Liver (tissue), 9 donors: ENCODE results near the gene SCLY. TPM values are rescaled to one million over a fixed set of nuclear protein-coding genes. Genes with fewer than 3 reads are reported as not detected.

ENCODE experiments used
- DNase-seq: peaks from one replicate; pipeline ENCODE4 v3.0.0-alpha.2; 2017; ENCODE audit warnings: low spot score
- H3K27ac ChIP-seq, 2 donors: one replicate each; pipeline ENCODE4 v1.7.0; 2013; ENCODE audit warnings: inconsistent platforms in 2 of 2, low read length in 2 of 2, control low read depth in 1 of 2, low read depth in 1 of 2, mild to moderate bottlenecking in 1 of 2
- H3K27me3 ChIP-seq, 4 donors: one replicate each; pipeline versions ENCODE4 v1.6.1 to v1.7.0; 2013; ENCODE audit warnings: low read length in 3 of 4, inconsistent platforms in 1 of 4, mild to moderate bottlenecking in 1 of 4, moderate library complexity in 1 of 4; ENCODE audit not compliant: control insufficient read depth in 4 of 4, insufficient read depth in 4 of 4
- H3K36me3 ChIP-seq, 4 donors: one replicate each; pipeline versions ENCODE4 v1.6.1 to v1.7.0; 2013; ENCODE audit warnings: low read length in 3 of 4, mild to moderate bottlenecking in 3 of 4, low read depth in 1 of 4, moderate library complexity in 1 of 4; ENCODE audit not compliant: control insufficient read depth in 4 of 4, insufficient read depth in 3 of 4
- H3K4me1 ChIP-seq, 4 donors: one replicate each; pipeline versions ENCODE4 v1.6.1 to v1.7.0; 2013; ENCODE audit warnings: low read length in 3 of 4, mild to moderate bottlenecking in 3 of 4, moderate library complexity in 1 of 4; ENCODE audit not compliant: control insufficient read depth in 4 of 4, insufficient read depth in 4 of 4
- H3K4me3 ChIP-seq, 3 donors: one replicate each; pipeline versions ENCODE4 v1.6.1 to v1.7.0; 2013; ENCODE audit warnings: low read length in 3 of 3, control low read depth in 1 of 3, low read depth in 1 of 3, mild to moderate bottlenecking in 1 of 3
- H3K9ac ChIP-seq, 2 donors: one replicate each; pipeline ENCODE4 v1.7.0; 2013; ENCODE audit warnings: low read length in 2 of 2, mild to moderate bottlenecking in 2 of 2, moderate library complexity in 2 of 2, control low read depth in 1 of 2, low read depth in 1 of 2
- H3K9me3 ChIP-seq, 4 donors: one replicate each; pipeline versions ENCODE4 v1.6.1 to v1.7.0; 2013; ENCODE audit warnings: low read length in 3 of 4; ENCODE audit not compliant: control insufficient read depth in 4 of 4
- ATF3 ChIP-seq: IDR thresholded peaks from 2 replicates; pipeline ENCODE4 v1.6.1; 2016; ENCODE audit warnings: antibody characterized with exemption
- CTCF ChIP-seq: fragments of 150-350 bp; IDR thresholded peaks from 2 replicates; pipeline ENCODE4 v1.5.1; 2017; ENCODE audit warnings: improper control_type of control experiment, low read depth, low read length; ENCODE audit not compliant: missing input control
- EGR1 ChIP-seq, 2 donors: IDR thresholded peaks; 2 replicates each; pipeline ENCODE4 v1.6.1; 2016 to 2018; ENCODE audit warnings: antibody characterized with exemption in 2 of 2, low read depth in 2 of 2
- FOXA1 ChIP-seq: IDR thresholded peaks from 2 replicates; pipeline ENCODE4 v1.6.1; 2016; ENCODE audit warnings: antibody characterized with exemption
- FOXA2 ChIP-seq: IDR thresholded peaks from 2 replicates; pipeline ENCODE4 v1.6.1; 2016; ENCODE audit warnings: antibody characterized with exemption
- GABPA ChIP-seq, 2 donors: IDR thresholded peaks in 1 of 2; conservative IDR thresholded peaks in 1 of 2; 2 replicates each; pipeline ENCODE4 v1.6.1; 2016; ENCODE audit warnings: antibody characterized with exemption in 2 of 2, mild to moderate bottlenecking in 1 of 2, moderate library complexity in 1 of 2
- HNF4A ChIP-seq, 2 donors: conservative IDR thresholded peaks; 2 replicates each; pipeline ENCODE4 v1.6.1; 2016; ENCODE audit warnings: antibody characterized with exemption in 2 of 2, mild to moderate bottlenecking in 2 of 2
- HNF4G ChIP-seq: IDR thresholded peaks from 2 replicates; pipeline ENCODE4 v1.6.1; 2016; ENCODE audit warnings: antibody characterized with exemption
- JUND ChIP-seq, 2 donors: IDR thresholded peaks; 2 replicates each; pipeline ENCODE4 v1.6.1; 2016; ENCODE audit warnings: antibody characterized with exemption in 2 of 2
- MAX ChIP-seq: IDR thresholded peaks from 2 replicates; pipeline ENCODE4 v1.6.1; 2016; ENCODE audit warnings: antibody characterized with exemption
- NR2F2 ChIP-seq: IDR thresholded peaks from 2 replicates; pipeline ENCODE4 v1.6.1; 2016; ENCODE audit warnings: antibody characterized with exemption
- RAD21 ChIP-seq, 2 donors: IDR thresholded peaks; 2 replicates each; pipeline ENCODE4 v1.6.1; 2016; ENCODE audit warnings: antibody characterized with exemption in 2 of 2, mild to moderate bottlenecking in 2 of 2
- REST ChIP-seq: IDR thresholded peaks from 2 replicates; pipeline ENCODE4 v1.6.1; 2016; ENCODE audit warnings: antibody characterized with exemption, mild to moderate bottlenecking
- RXRA ChIP-seq, 2 donors: IDR thresholded peaks; 2 replicates each; pipeline ENCODE4 v1.6.1; 2017 to 2018; ENCODE audit warnings: antibody characterized with exemption in 2 of 2, mild to moderate bottlenecking in 1 of 2
- SP1 ChIP-seq: IDR thresholded peaks from 2 replicates; pipeline ENCODE4 v1.6.1; 2018; ENCODE audit warnings: antibody characterized with exemption, mild to moderate bottlenecking
- TAF1 ChIP-seq: conservative IDR thresholded peaks from 2 replicates; pipeline ENCODE4 v1.6.1; 2016; ENCODE audit warnings: antibody characterized with exemption, mild to moderate bottlenecking
- YY1 ChIP-seq: IDR thresholded peaks from 2 replicates; pipeline ENCODE4 v1.6.1; 2016; ENCODE audit warnings: antibody characterized with exemption, mild to moderate bottlenecking
- ZBTB33 ChIP-seq: IDR thresholded peaks from 2 replicates; pipeline ENCODE4 v1.6.1; 2016; ENCODE audit warnings: antibody characterized with exemption
- WGBS: extraction: QIAGEN DNeasy Blood & Tissue Kit; methylation state at CpG from one replicate; pipeline ENCODE4 v1.1.7; 2013; 5-methylcytosine and 5-hydroxymethylcytosine counted together
- polyA plus RNA-seq, 2 donors: library from polyadenylated mRNA; stranded (reverse) in 1 of 2; unstranded in 1 of 2; fragments of 200-250 nt in 1 of 2; fragments of >200 nt in 1 of 2; fragmentation: Nextera tagmentation in 1 of 2; extraction: Ambion mirVana in 1 of 2; gene quantifications; one replicate each; pipeline versions ENCODE4 v1.2.1 to v1.2.3, GENCODE V29; 2013 to 2015
- total RNA-seq, 2 donors: library from RNA; depleted of rRNA; stranded (reverse); fragments of >200 nt; gene quantifications; one replicate each; pipeline ENCODE4 v1.2.3, GENCODE V29; 2014
- donor health status: healthy.
- donor health status: healthy.
- donor health status: healthy.
- donor health status: healthy.
- donor health status: healthy.

SCLY gene
- total and polyA plus RNA-seq, 4 donors, result 21.6 to 39.2 (median 25.0) TPM

GRCh38 chr2:238100821-238101771 lies 40.3 kb downstream of the SCLY start (continued):
- TF ChIP-seq EGR1 (IDR thresholded peaks at IDR 0.05; ENCODE audit: low read depth in 2 of 2) (no peak), CTCF (no peak), ATF3 (no peak), GABPA (IDR thresholded peaks at IDR 0.05 in 1 of 2, conservative IDR thresholded peaks at IDR 0.05 in 1 of 2) (no peak), RAD21 (IDR thresholded peaks at IDR 0.05) (no peak), NR2F2 (no peak), RXRA (IDR thresholded peaks at IDR 0.05) (no peak), SP1 (no peak), YY1 (no peak), FOXA2 (no peak)

GRCh38 chr2:238101891-238102841 lies 41.4 kb downstream of the SCLY start:
- no peaks in the 10 kb centered on the region for H3K27me3 ChIP-seq
- DNase-seq, result no peak
- H3K4me3 ChIP-seq, result no peak overlapping the region
- H3K9me3 ChIP-seq, result no peaks in the 10 kb centered on the region
- WGBS, result 91% methylated on average over 30 of the region's 30 CpGs
- H3K27ac ChIP-seq, result no peak overlapping the region
- H3K4me1 ChIP-seq, result peaks cover 7 to 16% (median 9%) of the 10 kb centered on the region in 4 donors
- no peaks in the 10 kb centered on the region for H3K36me3 ChIP-seq
- TF ChIP-seq YY1 (no peak), JUND (IDR thresholded peaks at IDR 0.05) (no peak), MAX (no peak), GABPA (IDR thresholded peaks at IDR 0.05 in 1 of 2, conservative IDR thresholded peaks at IDR 0.05 in 1 of 2) (no peak), RAD21 (IDR thresholded peaks at IDR 0.05) (no peak), ZBTB33 (no peak), REST (no peak), HNF4A (conservative IDR thresholded peaks at IDR 0.05) (no peak), EGR1 (IDR thresholded peaks at IDR 0.05; ENCODE audit: low read depth in 2 of 2) (no peak), HNF4G (no peak), NR2F2 (no peak), FOXA2 (no peak), CTCF (no peak), ATF3 (no peak), FOXA1 (no peak), TAF1 (no peak), SP1 (no peak)
- H3K9ac ChIP-seq, result no peak overlapping the region
